ENCODE data around the gene BCL6B.

- TF ChIP-seq POLR2A (IDR thresholded peaks at IDR 0.05; ENCODE audit: low read depth, low read length) (no peak), POLR2AphosphoS5 (IDR thresholded peaks at IDR 0.05; ENCODE audit: low read depth, low read length) (no peak)
Observed at GRCh38 chr17:7017827-7018200, 5.0 kb upstream of the BCL6B start.
